ENCODE data around the gene SEC14L1.
"Not testable (repeated sequence)": the region's sequence is repeated elsewhere in the genome, so short reads cannot be mapped to it uniquely, and the experiment has no call there.

Gene SEC14L1

DNA sequence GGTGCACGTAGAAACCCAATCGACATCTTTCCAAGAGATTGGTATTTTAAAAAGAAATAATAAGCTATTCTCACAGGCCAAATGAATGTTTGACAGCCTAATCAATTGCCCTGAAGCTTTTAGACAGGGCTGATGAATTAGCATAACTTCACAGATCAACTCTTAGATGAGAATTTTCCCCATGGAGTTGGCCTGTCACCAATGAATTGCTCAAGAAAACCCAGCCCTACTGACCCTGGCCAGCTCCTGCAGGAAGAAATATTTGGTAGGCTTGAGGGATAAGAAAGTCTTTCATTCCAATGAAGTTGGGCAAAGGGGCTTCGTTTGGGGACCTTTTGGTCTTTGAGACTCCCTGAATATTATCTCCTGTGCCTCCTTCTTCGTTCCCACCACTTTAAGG lies 23.4 kb upstream of the SEC14L1 start:
- DNase-seq, result no peak

GRCh38 chr17:77118251-77118928 lies 22.4 kb upstream of the SEC14L1 start:
- no peak for DNase-seq

GRCh38 chr17:77119668-77120301 lies 21.0 kb upstream of the SEC14L1 start:
- DNase-seq, result no peak

DNA sequence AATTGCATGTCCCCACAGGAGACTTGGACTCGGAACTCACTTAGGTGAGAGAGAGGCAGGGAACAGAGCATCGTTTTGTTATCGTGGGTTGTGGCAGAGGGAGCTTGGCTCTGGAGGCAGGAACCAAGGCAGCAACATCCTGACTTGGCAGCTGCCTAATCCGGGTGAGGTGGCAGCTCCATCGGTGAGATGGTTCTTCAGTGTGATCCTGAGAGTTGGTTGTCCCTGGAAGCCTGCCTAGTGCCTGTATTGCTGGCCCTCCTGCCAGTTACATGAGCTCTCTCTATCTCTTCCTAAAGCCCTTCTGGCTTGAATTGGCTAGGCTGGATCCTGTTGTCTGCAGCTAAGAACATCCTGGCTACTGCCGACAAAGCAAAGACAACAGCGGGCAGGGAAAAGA lies 19.9 kb upstream of the SEC14L1 start:
- DNase-seq, result no peak

GRCh38 chr17:77124192-77124889 lies 16.4 kb upstream of the SEC14L1 start:
- no peak for DNase-seq

GRCh38 chr17:77125432-77125901 lies 15.3 kb upstream of the SEC14L1 start:
- no peak for DNase-seq

- peak; percentile 66 for DNase-seq
Observed at GRCh38 chr17:77126519-77126918, 14.2 kb upstream of the SEC14L1 start.

DNA sequence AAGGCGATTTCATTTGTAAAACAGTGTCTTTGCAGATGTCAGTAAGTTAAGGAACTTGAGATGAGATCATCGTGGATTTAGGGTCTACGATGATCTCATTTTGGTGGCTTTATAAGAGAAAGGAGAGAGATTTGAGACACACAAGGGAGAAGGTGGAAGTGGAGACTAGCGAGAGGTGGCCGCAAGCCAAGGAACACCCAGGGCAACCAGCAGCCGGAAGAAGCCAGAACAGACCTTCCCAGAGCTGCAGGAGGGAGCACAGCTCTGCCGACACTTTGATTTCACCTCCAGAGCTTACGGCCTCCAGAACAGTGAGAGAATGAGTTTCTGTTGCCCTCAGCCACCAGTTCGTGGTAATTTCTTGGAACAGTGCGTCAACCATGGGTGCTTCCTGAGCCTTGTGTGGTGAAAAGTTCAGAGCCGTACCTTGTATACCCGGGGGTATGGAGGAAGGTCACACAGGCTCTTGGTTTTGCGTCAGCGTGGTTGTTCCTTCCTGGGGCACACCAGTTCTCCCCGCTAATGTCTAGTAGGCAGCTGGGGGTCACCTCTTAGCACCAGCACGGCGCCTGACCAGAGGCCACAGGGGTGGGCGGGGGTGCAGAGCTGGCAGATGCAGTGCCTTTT lies 12.9 kb upstream of the SEC14L1 start:
- no peak for DNase-seq

- DNase-seq, result no peak
Observed at GRCh38 chr17:77128896-77129567, 11.7 kb upstream of the SEC14L1 start.

DNA sequence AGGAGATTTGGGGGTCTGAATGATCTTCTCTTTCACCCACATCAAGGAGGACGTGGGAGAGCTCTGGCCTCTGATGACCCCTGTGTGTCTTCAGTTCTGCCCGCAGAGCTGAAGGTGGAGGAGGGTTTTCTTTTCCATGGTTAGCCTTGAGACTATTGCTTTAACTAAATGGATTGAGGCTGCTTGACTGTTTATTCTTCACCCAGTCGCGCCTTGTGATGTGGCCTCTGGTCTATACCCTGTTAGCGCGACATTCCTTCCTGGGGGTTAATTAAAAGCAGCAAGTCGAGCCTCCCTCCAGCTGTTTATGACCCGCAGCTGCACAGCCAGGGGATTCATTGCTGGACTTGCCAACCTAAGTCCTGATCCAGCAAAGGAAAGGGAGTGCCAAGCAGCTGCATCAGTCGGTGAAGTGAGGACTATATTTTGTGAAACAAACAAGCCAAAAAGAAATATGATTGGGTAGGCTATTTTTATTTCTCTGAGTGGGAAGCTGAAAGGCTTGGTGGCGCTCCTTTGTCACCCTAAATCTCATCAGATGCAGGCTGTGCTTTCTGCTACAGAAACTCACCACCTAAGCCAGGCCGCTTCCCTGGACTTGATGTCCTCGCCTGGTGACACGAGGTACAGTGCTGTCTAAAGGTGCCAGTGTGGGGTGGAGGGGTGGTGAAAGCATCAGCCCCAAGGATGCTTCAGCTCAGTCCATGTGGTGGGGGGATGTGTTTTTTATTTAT lies 11.0 kb upstream of the SEC14L1 start:
- no peak for DNase-seq

DNA sequence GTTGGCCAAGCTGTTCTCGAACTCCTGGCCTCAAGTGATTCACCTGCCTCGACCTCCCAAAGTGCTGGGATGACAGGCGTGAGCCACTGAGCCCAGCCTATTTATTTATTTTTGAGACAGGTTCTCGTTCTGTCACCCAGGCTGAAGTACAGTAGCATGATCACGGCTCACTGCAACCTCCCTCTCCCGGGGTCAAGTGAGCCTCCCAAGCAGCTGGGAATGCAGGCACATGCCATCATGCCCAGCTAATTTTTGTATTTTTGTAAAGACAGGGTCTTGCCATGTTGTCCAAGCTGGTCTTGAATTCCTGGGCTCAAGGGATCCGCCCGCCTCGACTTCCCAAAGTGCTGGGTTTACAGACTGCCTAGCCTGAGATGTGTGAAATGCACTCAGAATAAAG lies 10.2 kb upstream of the SEC14L1 start:
- DNase-seq, result no peak

GRCh38 chr17:77131904-77132303 lies 8.9 kb upstream of the SEC14L1 start:
- DNase-seq, result no peak

GRCh38 chr17:77132411-77133086 lies 8.2 kb upstream of the SEC14L1 start:
- no peak for DNase-seq

- DNase-seq, result no peak
Observed at GRCh38 chr17:77133087-77133638, 7.6 kb upstream of the SEC14L1 start.

- no peak for DNase-seq
Observed at GRCh38 chr17:77136420-77136767, 4.4 kb upstream of the SEC14L1 start.

DNA sequence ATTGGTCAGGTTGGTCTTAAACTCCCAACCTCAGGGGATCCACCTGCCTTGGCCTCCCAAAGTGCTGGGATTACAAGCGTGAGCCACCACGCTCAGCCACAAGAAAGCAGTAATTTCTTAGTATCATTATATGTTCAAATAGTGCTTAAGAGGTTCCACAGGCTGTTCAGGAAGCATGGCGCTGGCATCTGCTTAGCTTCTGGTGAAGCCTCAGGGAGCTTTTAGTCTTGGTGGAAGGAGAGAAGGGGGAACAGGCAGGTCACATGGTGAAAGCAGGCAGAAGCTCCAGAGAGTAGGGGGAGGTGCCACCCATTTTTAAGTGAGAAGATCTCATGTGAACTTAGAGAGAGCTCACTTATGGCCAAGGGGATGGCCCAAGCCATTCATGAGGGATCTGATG lies 3.7 kb upstream of the SEC14L1 start:
- DNase-seq, result no peak

DNA sequence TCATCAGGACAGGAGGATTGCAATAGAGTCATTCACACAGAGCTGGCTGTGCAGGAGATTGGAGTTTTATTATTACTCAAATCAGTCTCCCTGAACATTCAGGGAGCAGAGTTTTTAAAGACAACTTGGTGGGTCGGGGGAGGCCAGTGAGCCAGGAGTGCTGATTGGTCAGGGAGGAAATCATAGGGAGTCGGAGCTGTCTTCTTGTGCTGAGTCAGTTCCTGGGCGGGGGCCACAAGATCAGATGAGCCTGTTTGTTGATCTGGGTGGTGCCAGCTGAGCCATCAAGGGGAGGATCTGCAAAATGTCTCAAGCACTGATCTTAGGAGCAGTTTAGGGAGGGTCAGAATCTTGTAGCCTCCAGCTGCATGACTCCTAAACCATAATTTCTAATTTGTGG lies 2.9 kb upstream of the SEC14L1 start:
- not testable (repeated sequence) for DNase-seq

- peak; percentile 91 for DNase-seq
Observed at GRCh38 chr17:77140166-77140877, 447 bp upstream of the SEC14L1 start.

- DNase-seq, result no peak
Observed at GRCh38 chr17:77141846-77142449, 1.2 kb downstream of the SEC14L1 start.

- no peak for DNase-seq
Observed at GRCh38 chr17:77142689-77143088, 1.9 kb downstream of the SEC14L1 start.
